Peyer's patch (tissue), 4 donors: Measurements from ENCODE around the gene COL23A1.

Source experiments
- CTCF ChIP-seq, 6 experiments: fragments of 450-650 bp in 4 of 6; fragments of 200-600 bp in 2 of 6; sonication (generic) in 1 of 6; IDR thresholded peaks; one replicate each; pipeline ENCODE4 v1.5.1; 2017 to 2019; ENCODE audit warnings: antibody characterized with exemption in 6 of 6, mild to moderate bottlenecking in 3 of 6, moderate library complexity in 1 of 6
- POLR2A ChIP-seq, 2 donors: fragments of 450-650 bp; IDR thresholded peaks; one replicate each; pipeline ENCODE4 v1.5.1; 2017; ENCODE audit warnings: antibody characterized with exemption in 2 of 2, mild to moderate bottlenecking in 2 of 2, moderate library complexity in 2 of 2

- no peak for TF ChIP-seq CTCF (IDR thresholded peaks at IDR 0.05)
- no peak for TF ChIP-seq POLR2A (IDR thresholded peaks at IDR 0.05)
These were observed 186.1 kb downstream of the COL23A1 start for GRCh38 chr5:178403956-178404600.
